GM21381 (cell line): ENCODE data around the gene MYO3B.
A peak's percentile ranks its signal among the peaks of the same experiment; 100 is the strongest.
"Not testable (repeated sequence)": the region's sequence is repeated elsewhere in the genome, so short reads cannot be mapped to it uniquely, and the experiment has no call there.

Source experiments
- ATAC-seq: cut with Tn5 transposase; IDR thresholded peaks from one replicate; pipeline ENCODE4 v1.9.1; 2021; ENCODE audit warnings: mild to moderate bottlenecking, moderate library complexity; ENCODE audit not compliant: unreplicated experiment

MYO3B gene

DNA sequence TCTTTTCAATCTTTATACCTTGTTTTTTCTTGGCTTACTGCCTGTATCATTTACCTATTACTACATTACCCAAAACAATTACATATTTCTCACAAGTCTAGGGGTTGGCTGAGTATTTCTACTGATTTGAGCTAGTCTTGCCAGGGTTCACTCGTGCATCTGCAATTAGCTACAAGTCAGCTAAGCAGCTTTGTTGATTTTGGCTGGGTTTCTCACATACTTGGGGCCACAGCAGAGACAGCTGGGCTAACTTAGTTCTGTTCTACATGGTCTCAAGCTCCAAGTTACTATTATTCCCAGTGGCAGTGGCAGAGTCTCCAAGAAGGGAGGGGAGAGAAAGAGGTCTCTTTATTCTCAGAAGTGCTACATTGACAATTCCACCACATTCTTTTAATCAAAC is 482.5 kb downstream of the MYO3B start:
- no peak for ATAC-seq

DNA sequence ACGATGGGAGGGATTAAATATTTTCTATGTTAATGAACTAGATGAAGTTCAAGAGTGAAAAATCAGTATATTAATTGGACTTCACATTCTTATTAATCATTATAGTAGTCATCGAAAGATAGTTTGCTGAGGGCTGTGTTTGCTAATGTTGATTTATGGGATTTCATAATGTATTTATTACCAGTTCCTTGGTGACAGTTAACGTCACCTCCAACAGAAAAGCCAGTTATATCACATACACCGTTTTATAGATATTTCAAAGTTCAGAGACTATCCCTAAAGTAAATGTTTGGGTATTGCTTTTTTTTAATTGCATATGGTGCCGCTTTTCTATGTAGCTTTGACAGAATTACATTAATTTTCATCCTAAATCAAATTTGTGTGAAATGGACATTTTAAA is 487.8 kb downstream of the MYO3B start:
- no peak for ATAC-seq

DNA sequence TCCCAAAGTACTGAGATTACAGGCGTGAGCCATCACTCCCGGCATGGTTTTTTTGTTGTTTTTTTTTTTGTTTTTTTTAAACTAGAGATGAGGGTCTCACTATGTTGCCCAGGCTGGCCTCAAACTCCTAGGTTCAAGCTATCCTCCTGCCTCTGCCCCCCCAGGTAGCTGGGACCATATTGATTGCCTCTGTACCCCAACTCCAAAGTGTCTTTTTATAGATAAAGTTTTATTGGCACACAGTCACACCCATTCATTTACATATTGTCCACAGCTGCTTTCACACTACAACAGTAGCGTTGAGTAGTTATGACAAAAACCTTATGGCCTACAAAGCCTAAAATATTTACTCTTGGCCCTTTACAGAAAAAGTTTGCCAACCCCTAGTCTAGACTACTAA is 492.0 kb downstream of the MYO3B start:
- no peak for ATAC-seq

DNA sequence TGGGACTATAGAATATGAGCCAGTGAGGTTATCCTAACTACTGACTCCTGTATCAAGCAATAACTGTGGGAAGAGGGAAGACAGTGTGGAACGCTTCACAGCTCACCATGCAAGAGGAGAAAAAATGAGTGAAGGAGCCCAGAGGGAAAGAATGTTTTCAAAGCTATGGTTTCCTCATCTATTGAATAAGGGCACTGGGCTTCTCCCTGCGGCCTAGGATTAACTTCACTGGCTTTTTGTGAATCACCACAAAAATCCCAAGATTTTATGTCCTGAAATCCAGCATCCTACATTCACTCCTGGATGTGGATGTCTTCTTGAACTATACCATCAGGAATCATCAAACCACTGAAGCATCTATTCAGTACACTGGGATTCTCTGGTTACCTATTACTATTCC is 492.7 kb downstream of the MYO3B start:
- no peak for ATAC-seq

DNA sequence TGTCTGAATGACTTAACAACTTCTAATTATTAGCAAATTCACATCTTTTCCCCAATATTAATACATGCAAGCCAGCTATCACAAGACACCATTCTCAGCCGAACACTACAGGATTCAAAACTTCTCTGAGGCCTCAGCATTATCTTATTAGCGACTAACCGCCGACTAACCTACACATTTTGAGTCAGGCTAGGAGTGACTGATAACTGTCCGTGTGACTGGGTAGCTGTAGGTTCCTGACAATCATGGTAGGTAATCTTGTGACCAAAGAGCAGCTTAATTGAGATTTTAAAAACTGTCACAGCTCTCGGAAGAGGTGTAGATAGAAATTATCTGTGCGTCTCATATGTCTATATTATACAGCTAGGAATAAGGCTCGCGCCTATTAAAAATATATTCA is 493.1 kb downstream of the MYO3B start:
- no peak for ATAC-seq

DNA sequence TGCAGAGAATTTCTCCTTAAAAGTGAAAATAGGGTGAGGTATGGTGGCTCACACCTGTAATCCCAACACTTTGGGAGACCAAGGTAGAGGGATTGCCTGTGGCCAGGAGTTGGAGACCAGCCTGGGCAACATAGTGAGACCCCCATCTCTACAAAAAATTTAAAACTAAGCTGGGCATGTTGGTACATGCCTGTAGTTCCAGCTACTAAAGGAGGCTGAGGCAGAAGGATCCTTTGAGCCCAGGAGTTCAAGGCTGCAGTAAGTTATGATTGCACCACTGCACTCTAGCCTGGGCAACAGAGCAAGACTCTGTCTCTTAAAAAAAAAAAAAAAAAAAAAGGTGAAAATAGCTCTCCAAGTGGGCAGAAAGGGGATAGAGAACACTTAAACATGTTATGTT is 496.3 kb downstream of the MYO3B start:
- ATAC-seq: not testable (repeated sequence)

DNA sequence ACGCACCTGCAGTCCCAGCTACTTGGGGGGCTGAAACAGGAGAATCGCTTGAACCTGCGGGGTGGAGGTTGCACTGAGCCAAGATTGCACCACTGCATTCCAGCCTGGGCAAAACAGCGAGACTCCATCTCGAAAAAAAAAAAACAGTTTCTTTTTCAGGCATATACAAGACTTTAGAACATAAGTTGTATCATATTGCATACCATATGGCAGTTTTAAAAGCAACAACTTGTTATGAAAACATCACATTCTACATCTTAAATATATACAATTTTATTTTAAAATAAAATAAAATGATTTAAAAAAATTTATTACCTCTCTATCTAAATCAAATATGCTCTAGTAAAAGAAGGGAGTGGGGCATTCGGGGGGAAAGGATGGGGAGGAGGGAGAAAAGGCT is 497.8 kb downstream of the MYO3B start:
- no peak for ATAC-seq

DNA sequence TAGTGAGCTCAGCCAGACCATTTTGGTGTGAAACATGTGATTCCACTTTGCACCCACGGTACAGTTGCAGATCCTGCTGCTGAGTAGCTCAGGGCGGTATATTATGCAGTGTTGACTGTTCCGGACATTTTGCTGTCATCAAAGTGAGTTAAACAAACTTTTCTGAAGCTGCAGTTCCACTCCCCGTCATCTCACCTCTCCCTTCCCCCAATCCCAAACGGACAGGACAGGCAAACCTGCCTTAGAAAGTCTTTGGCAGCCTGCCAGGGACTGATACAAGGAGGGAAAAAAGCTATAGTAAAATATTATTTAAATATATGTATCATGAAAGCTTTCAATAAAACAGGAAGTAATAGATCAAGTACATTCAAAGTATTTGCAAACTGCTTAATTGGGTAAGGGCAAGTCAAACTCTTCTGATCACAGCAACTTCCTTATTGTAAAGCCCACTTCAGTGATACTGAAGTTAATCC is 501.7 kb downstream of the MYO3B start:
- ATAC-seq: no peak

DNA sequence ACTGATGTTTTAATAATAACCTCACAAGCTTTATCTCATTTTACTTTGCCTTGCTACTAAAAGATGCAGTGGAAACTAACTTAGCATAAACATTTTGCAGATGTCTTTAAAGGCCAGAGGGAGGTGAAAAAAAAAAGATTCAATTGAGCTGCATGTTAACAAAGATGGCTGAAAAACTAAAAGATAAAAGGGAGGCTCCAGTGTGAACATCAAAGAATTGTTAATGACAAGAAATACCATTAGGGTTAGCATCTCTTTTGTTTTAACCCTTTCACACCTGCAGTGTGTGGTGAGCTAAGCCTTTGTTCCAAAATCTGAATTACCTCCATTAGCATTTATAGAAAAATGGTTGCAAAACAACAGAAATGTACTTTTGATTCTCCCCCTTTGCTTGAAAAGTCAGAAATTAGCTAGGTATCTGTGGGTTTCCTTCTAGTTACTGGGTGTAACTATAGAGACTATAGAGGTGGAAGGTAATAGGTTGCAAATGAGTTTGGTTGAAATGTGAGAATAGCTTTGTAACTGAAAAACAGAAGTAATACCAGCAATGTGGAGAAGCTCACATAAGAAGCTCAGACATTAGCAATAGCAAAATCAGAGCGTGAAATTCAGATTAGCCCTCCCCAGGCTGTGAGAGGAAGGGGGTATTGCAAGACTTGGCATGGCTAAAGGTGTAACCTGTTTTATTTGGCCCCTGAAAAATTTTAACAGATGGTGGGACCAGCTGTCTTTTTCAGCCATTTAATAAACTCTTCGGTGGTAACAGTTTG is 502.4 kb downstream of the MYO3B start:
- ATAC-seq: peak; percentile 90

DNA sequence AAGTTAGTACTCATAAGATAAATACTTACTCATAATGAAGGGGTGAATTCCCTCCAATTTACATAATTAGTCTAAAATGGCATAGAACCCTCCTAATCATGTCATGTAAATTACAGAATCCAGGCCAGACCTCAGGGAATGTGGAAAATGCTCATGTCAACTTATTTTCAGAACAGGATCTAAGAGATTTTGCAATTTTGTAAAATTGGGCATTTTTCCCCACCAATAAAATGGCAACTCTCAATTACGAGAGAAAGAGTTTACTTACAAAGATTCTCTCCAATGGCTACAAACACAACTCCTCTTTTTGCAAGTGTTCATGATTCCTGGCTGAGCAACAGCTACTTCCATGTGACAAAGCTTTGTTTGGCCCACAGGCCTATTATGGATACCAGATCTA is 503.4 kb downstream of the MYO3B start:
- ATAC-seq: no peak

DNA sequence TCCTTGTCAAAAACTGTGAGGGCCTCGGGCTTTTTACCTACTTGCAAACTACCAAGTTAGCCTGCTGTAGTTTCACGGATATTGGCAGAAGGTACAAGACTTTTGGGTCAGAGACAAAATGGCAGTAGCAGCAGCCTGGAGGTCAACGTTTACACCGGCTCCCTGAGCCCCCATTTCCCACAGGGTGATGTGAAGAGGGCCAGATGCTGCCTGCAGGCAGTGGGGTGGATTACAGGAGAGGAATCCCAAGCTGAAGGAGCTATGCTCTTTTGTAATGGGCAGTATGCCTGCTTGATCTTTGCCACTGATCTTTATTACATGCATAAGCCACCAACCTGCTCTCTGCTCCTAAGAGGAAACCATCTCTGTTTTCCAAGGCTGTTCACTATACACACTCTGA is 507.6 kb downstream of the MYO3B start:
- ATAC-seq: no peak

DNA sequence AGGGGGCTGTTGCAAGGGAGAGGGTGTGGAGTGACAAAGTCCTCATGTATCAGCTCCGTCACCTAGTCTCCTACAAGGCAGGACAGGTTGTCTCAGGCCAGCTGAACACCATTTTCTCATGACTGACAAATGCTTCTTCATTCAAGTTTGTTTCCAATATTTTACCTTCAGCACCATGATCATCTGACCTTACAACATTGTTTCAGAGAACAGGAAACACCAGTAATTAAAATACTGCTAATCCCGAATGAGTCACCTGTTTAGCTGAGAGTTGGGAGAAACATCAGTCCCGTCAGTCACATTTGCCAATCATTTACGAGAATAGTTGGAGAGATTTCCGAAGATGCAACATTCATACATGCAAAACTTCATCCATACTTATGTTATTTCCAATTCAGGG is 511.5 kb downstream of the MYO3B start:
- no peak for ATAC-seq

DNA sequence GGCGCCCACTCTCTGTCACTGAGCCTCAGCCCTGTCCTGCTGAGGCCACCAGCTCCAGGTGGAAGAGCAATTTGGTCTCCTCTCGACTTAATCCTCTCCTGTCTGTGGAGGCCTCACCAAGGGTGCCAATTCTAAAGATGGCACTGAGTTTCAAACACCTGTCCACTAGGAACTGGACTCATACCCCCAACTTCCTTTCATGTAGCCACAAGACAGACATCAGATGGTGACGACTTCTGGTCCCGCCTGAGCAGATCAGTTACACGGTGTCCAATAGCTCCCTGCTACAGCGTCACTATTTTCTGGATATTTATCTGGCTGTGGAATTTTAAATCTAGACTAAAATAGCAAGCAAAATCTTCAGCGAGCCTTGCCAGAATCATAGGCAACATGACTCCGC is 512.7 kb downstream of the MYO3B start:
- no peak for ATAC-seq

DNA sequence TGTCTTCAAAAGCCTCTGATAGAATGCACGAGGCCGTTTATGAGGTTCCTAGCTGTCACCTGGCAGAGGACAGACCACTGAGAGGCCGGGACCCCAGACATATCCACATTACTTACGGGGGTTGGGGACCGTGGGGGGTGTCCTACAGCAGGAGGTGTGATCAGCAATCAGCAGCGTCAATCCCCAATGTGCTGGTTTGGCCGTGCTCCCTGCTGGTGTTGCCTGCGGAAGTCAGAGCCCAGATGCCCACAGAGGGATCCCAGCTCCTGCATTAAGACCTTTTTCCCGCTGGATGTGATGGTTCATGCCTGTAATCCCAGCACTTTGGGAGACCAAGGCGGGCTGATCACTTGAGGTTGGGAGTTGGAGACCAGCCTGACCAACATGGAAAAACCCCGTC is 516.4 kb downstream of the MYO3B start:
- no peak for ATAC-seq

DNA sequence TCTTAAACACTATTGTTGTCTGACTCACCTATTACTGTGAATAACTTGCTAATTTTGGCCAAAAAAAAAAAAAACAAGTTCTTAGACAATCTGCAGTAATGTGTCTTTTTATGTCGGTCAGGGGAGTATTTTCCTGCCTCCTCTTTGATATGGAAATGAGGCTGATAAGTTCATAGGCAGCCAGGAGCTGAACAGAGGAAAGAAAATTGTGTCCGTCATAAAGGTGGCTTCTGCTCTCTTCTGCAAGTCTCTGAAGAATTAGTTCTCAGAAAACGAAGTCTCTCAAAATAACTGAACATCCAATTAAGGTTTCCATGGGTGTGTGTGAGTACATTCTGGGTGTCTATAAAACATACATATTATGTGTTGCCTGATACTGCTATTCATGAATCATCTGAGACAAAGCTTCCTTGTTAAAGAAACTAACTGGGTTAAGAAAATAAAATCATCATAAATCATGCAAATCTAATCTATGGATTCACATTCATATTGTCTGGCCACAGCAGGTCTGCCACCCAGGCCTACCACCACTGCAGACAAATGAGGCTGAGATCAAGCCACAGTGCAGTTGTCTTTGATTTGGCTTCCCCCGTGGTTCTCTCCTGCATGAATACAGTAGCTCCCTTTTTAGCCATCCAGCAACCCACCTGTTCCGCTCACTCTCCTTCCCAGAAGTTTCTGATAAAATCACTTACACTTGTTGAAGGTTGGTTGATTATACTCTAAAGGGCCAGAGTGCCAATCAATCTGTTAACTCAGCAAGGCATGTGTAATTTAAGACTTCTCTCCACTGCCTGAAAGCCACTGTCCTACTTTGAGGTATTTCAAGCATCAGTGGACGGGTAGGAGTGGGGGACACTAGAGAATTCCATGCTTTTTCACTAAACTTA is 517.8 kb downstream of the MYO3B start:
- ATAC-seq: no peak

DNA sequence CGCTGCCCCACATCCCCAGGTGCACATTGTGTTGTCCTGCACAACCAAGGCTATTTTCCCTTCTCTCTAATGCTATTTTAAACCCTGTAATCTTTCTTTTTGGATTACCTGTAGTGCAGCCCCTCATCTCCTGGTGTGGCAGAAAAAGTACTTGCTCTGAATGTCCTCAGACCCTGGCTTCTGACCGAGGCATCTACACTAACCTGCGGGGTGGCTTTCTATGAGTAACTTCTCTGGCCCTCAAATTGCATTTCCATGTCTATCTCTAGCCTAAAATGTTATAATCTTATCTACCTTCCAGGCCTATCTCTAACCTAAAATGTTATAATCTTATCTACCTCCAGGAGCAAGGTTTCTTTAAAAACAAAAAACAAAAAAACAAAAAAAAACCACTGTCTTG is 519.0 kb downstream of the MYO3B start:
- no peak for ATAC-seq

DNA sequence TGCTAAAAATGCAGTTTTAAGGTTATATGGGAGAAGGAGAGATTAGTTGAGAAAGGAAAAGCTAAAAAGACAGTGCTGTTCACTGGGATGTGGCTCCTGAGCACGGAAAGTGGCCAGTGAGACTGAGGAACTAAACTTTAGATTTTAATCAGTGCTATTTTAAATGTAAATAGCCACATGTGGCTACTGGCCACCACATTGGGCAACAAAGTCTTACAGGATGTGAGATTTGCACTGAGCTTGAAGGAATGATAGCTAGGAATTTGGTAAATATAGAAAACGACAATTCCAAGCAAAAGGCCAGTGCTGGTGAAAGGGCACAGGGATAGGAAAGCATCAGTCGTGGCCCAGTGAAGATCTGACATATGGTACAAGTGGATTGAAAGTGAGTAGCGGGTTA is 523.1 kb downstream of the MYO3B start:
- ATAC-seq: no peak

DNA sequence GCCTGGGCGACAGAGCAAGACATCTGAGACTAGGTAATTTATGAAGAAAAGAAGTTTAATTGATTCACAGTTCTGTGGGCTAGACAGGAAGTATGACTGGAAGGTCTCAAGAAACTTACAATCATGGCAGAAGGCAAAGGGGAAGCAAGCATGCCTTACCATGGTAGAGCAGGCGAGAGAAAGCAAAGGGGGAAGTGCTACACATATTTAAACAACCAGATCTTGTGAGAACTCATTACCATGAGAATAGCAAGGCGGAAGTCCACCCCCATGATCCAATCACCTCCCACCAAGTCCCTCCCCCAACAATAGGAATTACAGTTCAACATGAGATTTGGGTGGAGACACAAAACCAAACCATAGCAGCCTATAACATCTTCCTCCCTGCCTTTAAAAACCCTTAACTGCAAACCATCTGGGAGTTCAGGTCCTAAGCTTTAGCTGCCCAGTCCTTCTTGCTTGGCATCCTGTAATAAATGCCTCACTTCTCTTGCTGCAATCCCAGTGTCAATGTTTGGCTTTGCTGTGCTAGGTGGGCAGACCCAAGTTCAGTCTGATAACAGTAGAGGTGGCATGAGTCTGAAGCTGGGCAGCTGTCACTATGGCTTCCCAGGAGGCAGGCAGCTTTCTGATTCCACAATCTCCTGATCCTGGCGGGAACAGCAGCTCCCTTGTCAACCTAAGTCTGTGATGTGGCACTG is 526.0 kb downstream of the MYO3B start:
- no peak for ATAC-seq
